GM23338 (cell line): ENCODE measurements around the gene ARSB. TPM values are rescaled to one million over a fixed set of nuclear protein-coding genes. Genes with fewer than 3 reads are reported as not detected.

Source experiments
- ATAC-seq: fragments of 200-7000 bp; cut with Tn5 transposase; 3 replicates; pipeline ENCODE4 v1.9.1; 2020
- DNase-seq: peaks from one replicate; pipeline ENCODE4 v3.0.0-alpha.2; 2015; ENCODE audit warnings: low spot score
- H2AFZ ChIP-seq: fragments of 200-600 bp; sonication (generic); 2 replicates; pipeline ENCODE4 v1.8.0; 2016; ENCODE audit warnings: antibody characterized with exemption, mild to moderate bottlenecking, moderate library complexity
- H3F3A ChIP-seq: fragments of 200-600 bp; sonication (generic); replicated peaks from 2 replicates; pipeline ENCODE4 v1.8.0; 2017; ENCODE audit warnings: antibody characterized with exemption, mixed run types, low read depth
- H3K27ac ChIP-seq: fragments of 200-600 bp; sonication (generic); 2 replicates; pipeline ENCODE4 v1.6.1; 2016; ENCODE audit warnings: low read depth
- H3K27me3 ChIP-seq: fragments of 200-600 bp; sonication (generic); 2 replicates; pipeline ENCODE4 v1.8.0; 2016; ENCODE audit warnings: mild to moderate bottlenecking, mixed run types, moderate library complexity; ENCODE audit not compliant: insufficient read depth
- H3K36me3 ChIP-seq: fragments of 200-600 bp; sonication (generic); 2 replicates; pipeline ENCODE4 v1.8.0; 2016; ENCODE audit warnings: mild to moderate bottlenecking; ENCODE audit not compliant: insufficient read depth
- H3K4me1 ChIP-seq: fragments of 200-600 bp; sonication (generic); 2 replicates; pipeline ENCODE4 v1.8.0; 2016; ENCODE audit warnings: mild to moderate bottlenecking, moderate library complexity; ENCODE audit not compliant: insufficient read depth
- H3K4me2 ChIP-seq: fragments of 200-600 bp; sonication (generic); 2 replicates; pipeline ENCODE4 v1.7.1; 2017; ENCODE audit warnings: mixed run types
- H3K4me3 ChIP-seq: fragments of 200-600 bp; sonication (generic); 2 replicates; pipeline ENCODE4 v1.6.1; 2016; ENCODE audit warnings: mixed run types
- H3K79me2 ChIP-seq: fragments of 200-600 bp; sonication (generic); replicated peaks from 2 replicates; pipeline ENCODE4 v1.8.0; 2017; ENCODE audit warnings: mild to moderate bottlenecking; ENCODE audit not compliant: insufficient read depth
- H3K9me2 ChIP-seq: fragments of 200-600 bp; sonication (generic); 2 replicates; pipeline ENCODE4 v1.8.0; 2017; ENCODE audit not compliant: insufficient read depth
- H4K20me1 ChIP-seq: fragments of 200-600 bp; sonication (generic); replicated peaks from 2 replicates; pipeline ENCODE4 v1.8.0; 2017; ENCODE audit warnings: mild to moderate bottlenecking; ENCODE audit not compliant: insufficient read depth
- H3K27ac Mint-ChIP-seq: 2 replicates; pipeline ENCODE4 v1.8.0; 2020; ENCODE audit warnings: inconsistent platforms, mild to moderate bottlenecking, moderate library complexity, mixed read lengths
- H3K27me3 Mint-ChIP-seq: 3 replicates; pipeline ENCODE4 v1.8.0; 2022; ENCODE audit warnings: low read depth, mild to moderate bottlenecking, moderate library complexity, mixed read lengths, inconsistent platforms; ENCODE audit not compliant: insufficient read depth, poor library complexity
- H3K36me3 Mint-ChIP-seq: 3 replicates; pipeline ENCODE4 v1.8.0; 2021; ENCODE audit warnings: low read depth, mild to moderate bottlenecking, inconsistent platforms, moderate library complexity, mixed read lengths
- H3K4me1 Mint-ChIP-seq: 3 replicates; pipeline ENCODE4 v1.8.0; 2020; ENCODE audit warnings: mild to moderate bottlenecking, inconsistent platforms, mixed read lengths
- H3K4me3 Mint-ChIP-seq: 3 replicates; pipeline ENCODE4 v1.8.0; 2021; ENCODE audit warnings: moderate library complexity, mild to moderate bottlenecking, inconsistent platforms, mixed read lengths
- H3K9me3 Mint-ChIP-seq: 3 replicates; pipeline ENCODE4 v1.8.0; 2020; ENCODE audit warnings: moderate library complexity, mild to moderate bottlenecking, inconsistent platforms, mixed read lengths
- CREB1 ChIP-seq: fragments of 250-450 bp; sonication (Bioruptor Pico); IDR thresholded peaks from 2 replicates; pipeline ENCODE4 v1.5.0; 2020; ENCODE audit warnings: low read depth, mild to moderate bottlenecking, moderate library complexity
- CTCF ChIP-seq, 2 experiments: fragments of 200-600 bp in 1 of 2; sonication (generic) in 1 of 2; conservative IDR thresholded peaks; 2 replicates each; pipeline versions ENCODE4 v1.5.1 to v1.6.1; 2016 to 2017; ENCODE audit warnings: antibody characterized with exemption in 2 of 2, low read depth in 2 of 2, mild to moderate bottlenecking in 2 of 2, moderate library complexity in 1 of 2
- EZH2 ChIP-seq: fragments of 200-600 bp; sonication (generic); IDR thresholded peaks from one replicate; pipeline ENCODE4 v1.8.0; 2017; ENCODE audit warnings: antibody characterized with exemption, mild to moderate bottlenecking, low read depth; ENCODE audit not compliant: unreplicated experiment
- EZH2phosphoT487 ChIP-seq: fragments of 200-600 bp; sonication (generic); IDR thresholded peaks from one replicate; pipeline ENCODE4 v1.8.1; 2018; ENCODE audit warnings: antibody characterized with exemption; ENCODE audit not compliant: unreplicated experiment
- JUNB ChIP-seq: IDR thresholded peaks from one replicate; pipeline ENCODE4 v1.6.1; 2016; ENCODE audit warnings: antibody characterized with exemption; ENCODE audit not compliant: unreplicated experiment
- NANOG ChIP-seq: IDR thresholded peaks from 2 replicates; pipeline ENCODE4 v1.6.1; 2016; ENCODE audit warnings: antibody characterized with exemption, borderline replicate concordance
- POLR2AphosphoS5 ChIP-seq: IDR thresholded peaks from 2 replicates; pipeline ENCODE4 v1.6.1; 2016; ENCODE audit warnings: antibody characterized with exemption, low read depth
- REST ChIP-seq: IDR thresholded peaks from one replicate; pipeline ENCODE4 v1.6.1; 2018; ENCODE audit warnings: antibody characterized with exemption; ENCODE audit not compliant: unreplicated experiment
- STAT1 ChIP-seq: IDR thresholded peaks from one replicate; pipeline ENCODE4 v1.6.1; 2016; ENCODE audit warnings: antibody characterized with exemption; ENCODE audit not compliant: unreplicated experiment
- ZNF114 ChIP-seq: fragments of 250-450 bp; sonication (Bioruptor Pico); IDR thresholded peaks from 2 replicates; pipeline ENCODE4 v1.5.0; 2020; ENCODE audit warnings: mild to moderate bottlenecking, moderate library complexity
- ZNF331 ChIP-seq: fragments of 250-450 bp; sonication (Bioruptor Pico); IDR thresholded peaks from 2 replicates; pipeline ENCODE4 v1.5.0; 2020; ENCODE audit warnings: low read depth, mild to moderate bottlenecking, moderate library complexity
- polyA plus RNA-seq: library from polyadenylated mRNA; unstranded; fragments of >200 nt; fragmentation: Nextera tagmentation; extraction: Ambion mirVana; gene quantifications from 2 replicates; pipeline ENCODE4 v1.2.1, GENCODE V29; 2016
- total RNA-seq: library from RNA; depleted of rRNA; stranded (reverse); fragments of >200 nt; shearing (Covaris generic); gene quantifications from 2 replicates; pipeline ENCODE4 v1.2.3, GENCODE V29; 2014
- TF ChIP-seq, protein P1 (sequence below): IDR thresholded peaks from 2 replicates; pipeline ENCODE4 v1.6.1; 2016; ENCODE audit warnings: antibody characterized with exemption
- TF ChIP-seq, protein P2 (sequence below): fragments of 250-450 bp; sonication (Bioruptor Pico); IDR thresholded peaks from 2 replicates; pipeline ENCODE4 v1.5.0; 2020; ENCODE audit warnings: mild to moderate bottlenecking, moderate library complexity

The ARSB gene
- total and polyA plus RNA-seq, 2 experiments from 2014 or later: 7.4 to 24.6 TPM

GRCh38 chr5:79031485-79031867 lies 46.4 kb upstream of the ARSB start:
- H3K27me3 Mint-ChIP-seq: no peaks in the 10 kb centered on the region
- H3K4me3 Mint-ChIP-seq: no peak overlapping the region
- Histone ChIP-seq H3K27me3 (no peaks in the 10 kb centered on the region), H3K4me3 (no peak overlapping the region), H2AFZ (no peak overlapping the region), H3K36me3 (no peaks in the 10 kb centered on the region), H4K20me1 (no peaks in the 10 kb centered on the region), H3K4me2 (no peak overlapping the region), H3K4me1 (no peaks in the 10 kb centered on the region), H3K9me2 (no peaks in the 10 kb centered on the region), H3F3A (no peaks in the 10 kb centered on the region), H3K79me2 (no peaks in the 10 kb centered on the region), H3K27ac (no peak overlapping the region)
- TF ChIP-seq CREB1 (CRISPR knock-in tag): no peak
- no peak for TF ChIP-seq EZH2phosphoT487
- no peak for TF ChIP-seq CTCF (conservative IDR thresholded peaks at IDR 0.05; ENCODE audit: low read depth in 2 of 2)
- TF ChIP-seq ZNF114 (CRISPR knock-in tag): no peak
- TF ChIP-seq, protein P1, sequence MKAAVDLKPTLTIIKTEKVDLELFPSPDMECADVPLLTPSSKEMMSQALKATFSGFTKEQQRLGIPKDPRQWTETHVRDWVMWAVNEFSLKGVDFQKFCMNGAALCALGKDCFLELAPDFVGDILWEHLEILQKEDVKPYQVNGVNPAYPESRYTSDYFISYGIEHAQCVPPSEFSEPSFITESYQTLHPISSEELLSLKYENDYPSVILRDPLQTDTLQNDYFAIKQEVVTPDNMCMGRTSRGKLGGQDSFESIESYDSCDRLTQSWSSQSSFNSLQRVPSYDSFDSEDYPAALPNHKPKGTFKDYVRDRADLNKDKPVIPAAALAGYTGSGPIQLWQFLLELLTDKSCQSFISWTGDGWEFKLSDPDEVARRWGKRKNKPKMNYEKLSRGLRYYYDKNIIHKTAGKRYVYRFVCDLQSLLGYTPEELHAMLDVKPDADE: no peak
- TF ChIP-seq STAT1: no peak
- TF ChIP-seq JUNB: no peak
- no peak for TF ChIP-seq POLR2AphosphoS5
- no peak for TF ChIP-seq REST
- TF ChIP-seq, protein P2, sequence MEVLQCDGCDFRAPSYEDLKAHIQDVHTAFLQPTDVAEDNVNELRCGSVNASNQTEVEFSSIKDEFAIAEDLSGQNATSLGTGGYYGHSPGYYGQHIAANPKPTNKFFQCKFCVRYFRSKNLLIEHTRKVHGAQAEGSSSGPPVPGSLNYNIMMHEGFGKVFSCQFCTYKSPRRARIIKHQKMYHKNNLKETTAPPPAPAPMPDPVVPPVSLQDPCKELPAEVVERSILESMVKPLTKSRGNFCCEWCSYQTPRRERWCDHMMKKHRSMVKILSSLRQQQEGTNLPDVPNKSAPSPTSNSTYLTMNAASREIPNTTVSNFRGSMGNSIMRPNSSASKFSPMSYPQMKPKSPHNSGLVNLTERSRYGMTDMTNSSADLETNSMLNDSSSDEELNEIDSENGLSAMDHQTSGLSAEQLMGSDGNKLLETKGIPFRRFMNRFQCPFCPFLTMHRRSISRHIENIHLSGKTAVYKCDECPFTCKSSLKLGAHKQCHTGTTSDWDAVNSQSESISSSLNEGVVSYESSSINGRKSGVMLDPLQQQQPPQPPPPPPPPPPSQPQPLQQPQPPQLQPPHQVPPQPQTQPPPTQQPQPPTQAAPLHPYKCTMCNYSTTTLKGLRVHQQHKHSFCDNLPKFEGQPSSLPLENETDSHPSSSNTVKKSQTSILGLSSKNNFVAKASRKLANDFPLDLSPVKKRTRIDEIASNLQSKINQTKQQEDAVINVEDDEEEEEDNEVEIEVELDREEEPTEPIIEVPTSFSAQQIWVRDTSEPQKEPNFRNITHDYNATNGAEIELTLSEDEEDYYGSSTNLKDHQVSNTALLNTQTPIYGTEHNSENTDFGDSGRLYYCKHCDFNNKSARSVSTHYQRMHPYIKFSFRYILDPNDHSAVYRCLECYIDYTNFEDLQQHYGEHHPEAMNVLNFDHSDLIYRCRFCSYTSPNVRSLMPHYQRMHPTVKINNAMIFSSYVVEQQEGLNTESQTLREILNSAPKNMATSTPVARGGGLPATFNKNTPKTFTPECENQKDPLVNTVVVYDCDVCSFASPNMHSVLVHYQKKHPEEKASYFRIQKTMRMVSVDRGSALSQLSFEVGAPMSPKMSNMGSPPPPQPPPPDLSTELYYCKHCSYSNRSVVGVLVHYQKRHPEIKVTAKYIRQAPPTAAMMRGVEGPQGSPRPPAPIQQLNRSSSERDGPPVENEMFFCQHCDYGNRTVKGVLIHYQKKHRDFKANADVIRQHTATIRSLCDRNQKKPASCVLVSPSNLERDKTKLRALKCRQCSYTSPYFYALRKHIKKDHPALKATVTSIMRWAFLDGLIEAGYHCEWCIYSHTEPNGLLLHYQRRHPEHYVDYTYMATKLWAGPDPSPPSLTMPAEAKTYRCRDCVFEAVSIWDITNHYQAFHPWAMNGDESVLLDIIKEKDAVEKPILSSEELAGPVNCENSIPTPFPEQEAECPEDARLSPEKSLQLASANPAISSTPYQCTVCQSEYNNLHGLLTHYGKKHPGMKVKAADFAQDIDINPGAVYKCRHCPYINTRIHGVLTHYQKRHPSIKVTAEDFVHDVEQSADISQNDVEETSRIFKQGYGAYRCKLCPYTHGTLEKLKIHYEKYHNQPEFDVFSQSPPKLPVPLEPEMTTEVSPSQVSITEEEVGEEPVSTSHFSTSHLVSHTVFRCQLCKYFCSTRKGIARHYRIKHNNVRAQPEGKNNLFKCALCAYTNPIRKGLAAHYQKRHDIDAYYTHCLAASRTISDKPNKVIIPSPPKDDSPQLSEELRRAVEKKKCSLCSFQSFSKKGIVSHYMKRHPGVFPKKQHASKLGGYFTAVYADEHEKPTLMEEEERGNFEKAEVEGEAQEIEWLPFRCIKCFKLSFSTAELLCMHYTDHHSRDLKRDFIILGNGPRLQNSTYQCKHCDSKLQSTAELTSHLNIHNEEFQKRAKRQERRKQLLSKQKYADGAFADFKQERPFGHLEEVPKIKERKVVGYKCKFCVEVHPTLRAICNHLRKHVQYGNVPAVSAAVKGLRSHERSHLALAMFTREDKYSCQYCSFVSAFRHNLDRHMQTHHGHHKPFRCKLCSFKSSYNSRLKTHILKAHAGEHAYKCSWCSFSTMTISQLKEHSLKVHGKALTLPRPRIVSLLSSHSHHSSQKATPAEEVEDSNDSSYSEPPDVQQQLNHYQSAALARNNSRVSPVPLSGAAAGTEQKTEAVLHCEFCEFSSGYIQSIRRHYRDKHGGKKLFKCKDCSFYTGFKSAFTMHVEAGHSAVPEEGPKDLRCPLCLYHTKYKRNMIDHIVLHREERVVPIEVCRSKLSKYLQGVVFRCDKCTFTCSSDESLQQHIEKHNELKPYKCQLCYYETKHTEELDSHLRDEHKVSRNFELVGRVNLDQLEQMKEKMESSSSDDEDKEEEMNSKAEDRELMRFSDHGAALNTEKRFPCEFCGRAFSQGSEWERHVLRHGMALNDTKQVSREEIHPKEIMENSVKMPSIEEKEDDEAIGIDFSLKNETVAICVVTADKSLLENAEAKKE: no peak
- no peak for TF ChIP-seq NANOG
- TF ChIP-seq EZH2: no peak
- no peak for TF ChIP-seq ZNF331 (CRISPR knock-in tag)
- H3K9me3 Mint-ChIP-seq: no peaks in the 10 kb centered on the region
- DNase-seq: no peak
- H3K4me1 Mint-ChIP-seq: no peaks in the 10 kb centered on the region
- H3K27ac Mint-ChIP-seq: no peak overlapping the region
- H3K36me3 Mint-ChIP-seq: no peaks in the 10 kb centered on the region
- no peak for ATAC-seq
